ENCODE results near the gene SEMA3A.

- TF ChIP-seq, protein P1, sequence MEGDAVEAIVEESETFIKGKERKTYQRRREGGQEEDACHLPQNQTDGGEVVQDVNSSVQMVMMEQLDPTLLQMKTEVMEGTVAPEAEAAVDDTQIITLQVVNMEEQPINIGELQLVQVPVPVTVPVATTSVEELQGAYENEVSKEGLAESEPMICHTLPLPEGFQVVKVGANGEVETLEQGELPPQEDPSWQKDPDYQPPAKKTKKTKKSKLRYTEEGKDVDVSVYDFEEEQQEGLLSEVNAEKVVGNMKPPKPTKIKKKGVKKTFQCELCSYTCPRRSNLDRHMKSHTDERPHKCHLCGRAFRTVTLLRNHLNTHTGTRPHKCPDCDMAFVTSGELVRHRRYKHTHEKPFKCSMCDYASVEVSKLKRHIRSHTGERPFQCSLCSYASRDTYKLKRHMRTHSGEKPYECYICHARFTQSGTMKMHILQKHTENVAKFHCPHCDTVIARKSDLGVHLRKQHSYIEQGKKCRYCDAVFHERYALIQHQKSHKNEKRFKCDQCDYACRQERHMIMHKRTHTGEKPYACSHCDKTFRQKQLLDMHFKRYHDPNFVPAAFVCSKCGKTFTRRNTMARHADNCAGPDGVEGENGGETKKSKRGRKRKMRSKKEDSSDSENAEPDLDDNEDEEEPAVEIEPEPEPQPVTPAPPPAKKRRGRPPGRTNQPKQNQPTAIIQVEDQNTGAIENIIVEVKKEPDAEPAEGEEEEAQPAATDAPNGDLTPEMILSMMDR (IDR thresholded peaks at IDR 0.05) = no peak
- TF ChIP-seq POLR2A (IDR thresholded peaks at IDR 0.05) = no peak
Measured at GRCh38 chr7:84043661-84044191, 150.9 kb downstream of the SEMA3A start.

Measured in breast epithelium (tissue), 3 donors.